T47D (cell line): ENCODE data around the gene ILF2.

Experiments
- DNase-seq, 2 experiments: peaks; one replicate each; pipeline versions ENCODE4 v3.0.0 to v3.0.0-alpha.2; 2011 to 2012; ENCODE audit warnings: low read depth in 1 of 2, low spot score in 1 of 2
- JUND ChIP-seq: IDR thresholded peaks from 2 replicates; pipeline ENCODE4 v1.6.1; 2012; ENCODE audit warnings: low read depth
- in situ Hi-C: cut with HindIII; loops from 2 replicates; pipeline ENCODE4 v1.10.0; 2016; ENCODE audit warnings: low sequenced_read_pairs, low pct_unique_long_range_greater_than_20kb

Gene ILF2

GRCh38 chr1:153612755-153613331 lies 58.0 kb downstream of the ILF2 start, which contains the start of gene S100A16:
TSS of gene S100A16 (minus strand) at chr1:153613137. CDS start at chr1:153608151, 4,986 bp downstream.
- peak; percentile 90 to 92 for DNase-seq

GRCh38 chr1:153612111-153612754 lies 58.6 kb downstream of the ILF2 start:
- no peak for DNase-seq
- in situ Hi-C loops: no loop called here
- TF ChIP-seq JUND: no peak

More at GRCh38 chr1:153612755-153613331, 58.0 kb downstream of the ILF2 start, which contains the start of gene S100A16:
- in situ Hi-C loops: no loop called here
- TF ChIP-seq JUND: no peak
